NT2/D1 (cell line): Measurements from ENCODE around the gene CYP1A1.

Experiments
- SUZ12 ChIP-seq: IDR thresholded peaks from 2 replicates; pipeline ENCODE4 v1.6.1; 2011; ENCODE audit not compliant: insufficient read length, insufficient read depth; ENCODE audit errors: extremely low read depth
- YY1 ChIP-seq: IDR thresholded peaks from 2 replicates; pipeline ENCODE4 v1.6.1; 2011; ENCODE audit not compliant: insufficient read length, insufficient read depth
- ZNF274 ChIP-seq: IDR thresholded peaks from 2 replicates; pipeline ENCODE4 v1.6.1; 2011; ENCODE audit warnings: mild to moderate bottlenecking, low read depth, low read length

DNA sequence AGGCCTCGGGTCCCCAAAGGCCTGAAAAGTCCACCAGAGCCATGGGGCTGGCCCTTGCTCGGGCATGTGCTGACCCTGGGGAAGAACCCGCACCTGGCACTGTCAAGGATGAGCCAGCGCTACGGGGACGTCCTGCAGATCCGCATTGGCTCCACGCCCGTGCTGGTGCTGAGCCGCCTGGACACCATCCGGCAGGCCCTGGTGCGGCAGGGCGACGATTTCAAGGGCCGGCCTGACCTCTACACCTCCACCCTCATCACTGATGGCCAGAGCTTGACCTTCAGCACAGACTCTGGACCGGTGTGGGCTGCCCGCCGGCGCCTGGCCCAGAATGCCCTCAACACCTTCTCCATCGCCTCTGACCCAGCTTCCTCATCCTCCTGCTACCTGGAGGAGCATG lies 24.5 kb upstream of the CYP1A1 start:
- TF ChIP-seq SUZ12, result no peak
- no peak for TF ChIP-seq ZNF274
- no peak for TF ChIP-seq YY1
